ENCODE measurements around the gene LEMD1.
"Not testable (repeated sequence)": the region's sequence is repeated elsewhere in the genome, so short reads cannot be mapped to it uniquely, and the experiment has no call there.

LEMD1 gene

GRCh38 chr1:205446828-205447227, 25.0 kb upstream of the LEMD1 start:
- no peak for DNase-seq

- DNase-seq = no peak
These were observed 23.7 kb upstream of the LEMD1 start for GRCh38 chr1:205445646-205445935.

GRCh38 chr1:205444931-205445645, 23.2 kb upstream of the LEMD1 start:
- DNase-seq = no peak

GRCh38 chr1:205444300-205444930, 22.6 kb upstream of the LEMD1 start:
- no peak for DNase-seq

GRCh38 chr1:205443585-205444299, 21.9 kb upstream of the LEMD1 start:
- DNase-seq = no peak

- DNase-seq = no peak
These were observed 20.3 kb upstream of the LEMD1 start for GRCh38 chr1:205442051-205442725.

GRCh38 chr1:205441716-205442050, 19.8 kb upstream of the LEMD1 start:
- DNase-seq = no peak

GRCh38 chr1:205441318-205441633, 19.4 kb upstream of the LEMD1 start:
- no peak for DNase-seq

- DNase-seq = peak; percentile 85
These were observed 18.8 kb upstream of the LEMD1 start for GRCh38 chr1:205440476-205441317.

- DNase-seq = no peak
These were observed 18.2 kb upstream of the LEMD1 start for GRCh38 chr1:205440121-205440475.

- DNase-seq = no peak
These were observed 16.6 kb upstream of the LEMD1 start for GRCh38 chr1:205438213-205439158.

- DNase-seq = no peak
These were observed 15.7 kb upstream of the LEMD1 start for GRCh38 chr1:205437570-205437969.

- no peak for DNase-seq
These were observed 15.0 kb upstream of the LEMD1 start for GRCh38 chr1:205436776-205437410.

- no peak for DNase-seq
These were observed 14.0 kb upstream of the LEMD1 start for GRCh38 chr1:205435578-205436573.

GRCh38 chr1:205434738-205435137, 12.9 kb upstream of the LEMD1 start:
- no peak for DNase-seq

GRCh38 chr1:205432692-205433091, 10.8 kb upstream of the LEMD1 start:
- DNase-seq = not testable (repeated sequence)

- no peak for DNase-seq
These were observed 10.3 kb upstream of the LEMD1 start for GRCh38 chr1:205432116-205432515.

- peak; percentile 40 for DNase-seq
These were observed 8.9 kb upstream of the LEMD1 start for GRCh38 chr1:205430696-205431305.

Data from activated CD4-positive, alpha-beta T cell treated with anti-CD3 and anti-CD28 coated beads, Interleukin-2, amount 50 U/mL, for 16 hours (primary cell).